ENCODE measurements around the gene WDR90. TPM values are rescaled to one million over a fixed set of nuclear protein-coding genes. Genes with fewer than 3 reads are reported as not detected.
A peak's percentile ranks its signal among the peaks of the same experiment; 100 is the strongest.

Gene WDR90
- total RNA-seq, 1 donor from 2014 or later = 34.9 TPM

- DNase-seq (ENCODE audit: extremely low spot score in 2 of 2) = no peak
- Histone ChIP-seq H3K4me1 (peaks cover 45% of the 10 kb centered on the region), H3K36me3 (no peaks in the 10 kb centered on the region), H3K27ac (no peak overlapping the region), H3K4me3 (no peak overlapping the region), H3K9me3 (no peaks in the 10 kb centered on the region), H3K27me3 (no peaks in the 10 kb centered on the region)
- no peak for TF ChIP-seq POLR2AphosphoS5 (IDR thresholded peaks at IDR 0.05; ENCODE audit: insufficient read depth in 1 of 2, low read depth in 1 of 2)
- no peak for TF ChIP-seq POLR2A (IDR thresholded peaks at IDR 0.05)
- no peak for TF ChIP-seq CTCF (IDR thresholded peaks at IDR 0.05)
- intact Hi-C loops (cut with DNase I) = no loop called here
Measured at GRCh38 chr16:632486-633335, 16.5 kb upstream of the WDR90 start.

- peaks cover 48% of the 10 kb centered on the region for H3K4me1 ChIP-seq
- intact Hi-C loops (cut with DNase I) = no loop called here
Measured at GRCh38 chr16:633336-634050, 15.7 kb upstream of the WDR90 start.

GRCh38 chr16:634051-634670, 15.0 kb upstream of the WDR90 start:
- H3K4me1 ChIP-seq = peaks cover 48% of the 10 kb centered on the region
- H3K27ac ChIP-seq = no peak overlapping the region
- intact Hi-C loops (cut with DNase I) = no loop called here
- no peaks in the 10 kb centered on the region for H3K36me3 ChIP-seq
- TF ChIP-seq POLR2A (IDR thresholded peaks at IDR 0.05) (no peak), CTCF (IDR thresholded peaks at IDR 0.05) (no peak), POLR2AphosphoS5 (IDR thresholded peaks at IDR 0.05; ENCODE audit: insufficient read depth in 1 of 2, low read depth in 1 of 2) (no peak)
- H3K27me3 ChIP-seq = no peaks in the 10 kb centered on the region
- H3K4me3 ChIP-seq = no peak overlapping the region
- no peaks in the 10 kb centered on the region for H3K9me3 ChIP-seq
- DNase-seq (ENCODE audit: extremely low spot score in 2 of 2) = no peak

More at GRCh38 chr16:633336-634050, 15.7 kb upstream of the WDR90 start:
- no peak for TF ChIP-seq POLR2AphosphoS5 (IDR thresholded peaks at IDR 0.05; ENCODE audit: insufficient read depth in 1 of 2, low read depth in 1 of 2)
- no peak for TF ChIP-seq CTCF (IDR thresholded peaks at IDR 0.05)
- TF ChIP-seq POLR2A (IDR thresholded peaks at IDR 0.05) = no peak
- H3K4me3 ChIP-seq = no peak overlapping the region
- no peaks in the 10 kb centered on the region for H3K27me3 ChIP-seq
- H3K9me3 ChIP-seq = no peaks in the 10 kb centered on the region
- no peaks in the 10 kb centered on the region for H3K36me3 ChIP-seq
- H3K27ac ChIP-seq = no peak overlapping the region
- DNase-seq (ENCODE audit: extremely low spot score in 2 of 2) = no peak

- Histone ChIP-seq H3K4me3 (peak overlapping the region; percentile 69 to 96), H3K27ac (no peak overlapping the region), H3K4me1 (peaks cover 40% of the 10 kb centered on the region), H3K36me3 (no peaks in the 10 kb centered on the region), H3K27me3 (no peaks in the 10 kb centered on the region), H3K9me3 (no peaks in the 10 kb centered on the region)
- intact Hi-C loops (cut with DNase I) = no loop called here
- no peak for DNase-seq (ENCODE audit: extremely low spot score in 2 of 2)
- no peak for TF ChIP-seq POLR2A (IDR thresholded peaks at IDR 0.05)
- no peak for TF ChIP-seq CTCF (IDR thresholded peaks at IDR 0.05)
- TF ChIP-seq POLR2AphosphoS5 (IDR thresholded peaks at IDR 0.05; ENCODE audit: insufficient read depth in 1 of 2, low read depth in 1 of 2) = no peak
Measured at GRCh38 chr16:634996-635395, 14.2 kb upstream of the WDR90 start.
